ENCODE measurements around the gene ADARB1.
"Not testable (repeated sequence)": the region's sequence is repeated elsewhere in the genome, so short reads cannot be mapped to it uniquely, and the experiment has no call there.

The ADARB1 gene, protein sequence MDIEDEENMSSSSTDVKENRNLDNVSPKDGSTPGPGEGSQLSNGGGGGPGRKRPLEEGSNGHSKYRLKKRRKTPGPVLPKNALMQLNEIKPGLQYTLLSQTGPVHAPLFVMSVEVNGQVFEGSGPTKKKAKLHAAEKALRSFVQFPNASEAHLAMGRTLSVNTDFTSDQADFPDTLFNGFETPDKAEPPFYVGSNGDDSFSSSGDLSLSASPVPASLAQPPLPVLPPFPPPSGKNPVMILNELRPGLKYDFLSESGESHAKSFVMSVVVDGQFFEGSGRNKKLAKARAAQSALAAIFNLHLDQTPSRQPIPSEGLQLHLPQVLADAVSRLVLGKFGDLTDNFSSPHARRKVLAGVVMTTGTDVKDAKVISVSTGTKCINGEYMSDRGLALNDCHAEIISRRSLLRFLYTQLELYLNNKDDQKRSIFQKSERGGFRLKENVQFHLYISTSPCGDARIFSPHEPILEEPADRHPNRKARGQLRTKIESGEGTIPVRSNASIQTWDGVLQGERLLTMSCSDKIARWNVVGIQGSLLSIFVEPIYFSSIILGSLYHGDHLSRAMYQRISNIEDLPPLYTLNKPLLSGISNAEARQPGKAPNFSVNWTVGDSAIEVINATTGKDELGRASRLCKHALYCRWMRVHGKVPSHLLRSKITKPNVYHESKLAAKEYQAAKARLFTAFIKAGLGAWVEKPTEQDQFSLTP

DNA sequence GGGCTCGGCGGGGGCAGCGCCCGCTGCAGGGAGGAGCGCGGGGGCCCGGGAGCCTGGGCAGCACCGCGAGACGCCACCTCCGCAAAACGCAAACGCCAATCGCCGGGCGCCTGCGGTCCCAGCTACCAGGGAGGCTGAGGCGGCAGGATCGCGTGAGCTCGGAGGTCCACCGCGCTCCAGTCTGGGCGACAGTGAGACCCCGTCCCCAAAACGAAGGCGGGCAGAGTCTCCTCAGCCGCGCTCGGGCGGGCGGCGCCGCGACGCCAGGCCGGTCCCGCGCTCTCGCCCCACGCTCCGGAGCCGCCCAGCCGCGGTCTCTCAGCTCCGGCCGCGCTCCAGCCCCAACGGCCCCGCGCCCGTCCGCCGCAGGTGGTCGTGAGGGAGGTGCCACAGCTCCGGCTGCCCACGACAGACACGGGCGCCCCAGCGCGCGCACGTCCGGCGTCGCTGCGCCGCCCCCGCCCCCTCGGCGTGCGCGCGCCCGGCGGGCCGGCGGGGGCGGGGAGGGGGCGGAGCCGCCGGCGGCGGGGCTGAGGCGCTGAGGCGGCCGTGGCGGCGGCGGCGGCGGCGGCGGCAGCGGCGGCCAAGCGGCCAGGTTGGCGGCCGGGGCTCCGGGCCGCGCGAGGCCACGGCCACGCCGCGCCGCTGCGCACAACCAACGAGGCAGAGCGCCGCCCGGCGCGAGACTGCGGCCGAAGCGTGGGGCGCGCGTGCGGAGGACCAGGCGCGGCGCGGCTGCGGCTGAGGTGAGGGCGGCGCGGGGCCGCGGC is at the start of gene ADARB1:
Gene ADARB1 (plus strand): TSS at position 533 of the 770 bp plus-strand sequence. CDS start 97,077 bp downstream, outside the sequence.
- intact Hi-C loops (cut with DNase I): no loop called here
- DNase-seq: peak in 40 of 42 donors; percentile 43 to 84 (median 69)

DNA sequence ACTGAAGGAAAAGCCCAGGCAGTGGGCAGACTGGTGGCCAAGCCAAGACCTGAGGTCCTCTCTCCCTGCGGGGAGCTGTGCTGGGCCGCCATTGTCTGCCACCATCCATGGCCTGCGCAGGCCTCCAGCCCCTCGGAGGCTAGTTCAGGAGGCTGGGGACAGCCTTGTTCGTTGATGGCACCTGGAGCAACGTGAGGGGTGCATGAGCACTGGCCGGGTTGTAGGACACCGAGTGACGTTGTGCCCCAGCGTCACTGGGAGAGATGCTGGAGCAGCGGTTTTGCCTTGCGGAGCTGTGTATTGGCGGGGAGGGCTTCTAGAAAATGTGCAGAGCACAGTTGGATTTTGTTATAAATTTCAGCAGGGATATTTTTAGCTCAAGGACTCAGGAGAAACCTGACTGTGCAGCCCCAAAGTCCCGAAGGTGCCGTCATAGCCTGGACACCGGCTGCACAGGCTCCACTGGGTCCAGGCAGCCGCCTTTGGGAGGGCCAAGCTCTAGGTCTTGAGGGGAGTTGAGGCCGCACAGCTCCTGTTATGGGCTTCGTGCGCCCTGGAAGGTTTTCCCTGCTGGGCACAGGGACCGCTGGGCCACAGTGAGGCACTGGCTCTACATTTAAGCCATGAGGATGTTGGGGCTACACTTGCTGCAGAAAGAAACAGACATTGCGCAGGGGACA is 48.2 kb upstream of the ADARB1 start:
- intact Hi-C loops (cut with DNase I): no loop called here
- peak in 3 of 42 donors; percentile 7 to 20 (median 11) for DNase-seq

DNA sequence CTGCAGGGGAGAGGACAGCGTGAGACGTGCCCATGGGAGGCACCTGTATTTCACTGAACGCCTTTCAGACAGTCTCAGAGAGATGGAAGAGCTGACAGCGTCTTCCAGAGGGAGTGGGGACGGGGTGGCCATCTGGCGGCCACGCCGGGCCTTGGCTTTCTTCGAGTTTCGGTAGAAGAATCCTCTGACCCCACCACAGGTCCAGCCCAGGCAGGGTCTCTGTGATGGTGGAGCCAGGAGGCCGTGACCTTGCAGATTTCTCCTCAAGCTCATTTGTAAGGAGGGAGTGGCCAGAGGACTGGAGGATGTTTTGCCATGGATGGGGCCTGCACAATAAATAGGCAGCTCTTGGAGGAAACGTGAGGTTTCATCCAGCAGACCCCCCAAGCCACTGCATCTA is 47.6 kb upstream of the ADARB1 start:
- intact Hi-C loops (cut with DNase I): no loop called here

DNA sequence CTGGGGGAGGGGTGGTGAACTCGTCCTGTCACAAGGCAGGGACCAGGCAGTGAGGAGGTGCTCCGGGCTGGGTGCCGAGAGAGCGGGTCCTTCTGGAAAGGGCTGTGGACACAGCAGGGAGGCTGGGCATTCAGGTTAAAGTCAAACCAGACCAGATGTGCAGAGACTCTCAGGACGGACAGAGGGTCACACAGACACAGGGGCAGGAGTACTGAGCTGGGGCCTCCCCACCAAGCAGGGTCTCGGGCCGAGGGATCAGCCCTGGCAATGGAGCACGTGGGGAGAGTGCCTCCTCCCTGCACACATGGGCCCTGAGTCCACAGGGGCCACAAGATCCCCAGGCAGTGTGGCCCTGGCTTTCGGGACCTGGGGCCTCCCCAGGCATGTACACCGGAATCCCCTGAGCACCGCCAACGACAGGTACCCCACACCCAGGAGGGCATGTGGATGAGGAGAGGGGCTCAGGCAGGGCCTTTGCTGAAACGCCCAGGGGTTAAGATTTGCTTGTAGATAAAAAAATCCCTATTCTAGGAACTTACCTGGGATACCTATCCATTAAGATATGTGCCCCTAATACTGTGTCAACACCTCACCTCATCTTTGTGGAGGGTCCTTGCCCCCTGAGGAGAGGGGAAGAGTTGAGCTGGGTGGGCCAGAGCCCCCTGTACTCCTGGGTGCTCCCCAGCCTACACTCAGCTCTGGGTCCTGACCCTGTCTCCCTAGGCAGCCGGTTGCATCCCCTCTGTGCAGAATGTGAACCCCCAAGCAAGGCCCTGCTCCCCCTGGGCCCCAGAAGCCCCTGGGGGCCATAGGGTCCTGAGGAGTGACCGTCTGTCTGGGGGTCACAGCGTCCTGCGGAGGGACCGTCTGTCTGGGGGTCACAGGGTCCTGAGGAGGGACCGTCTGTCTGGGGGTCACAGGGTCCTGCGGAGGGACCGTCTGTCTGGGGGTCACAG is 46.9 kb upstream of the ADARB1 start:
- DNase-seq: peak in 5 of 42 donors; percentile 4 to 18 (median 7)
- intact Hi-C loops (cut with DNase I): no loop called here

More for the DNA sequence above, 47.6 kb upstream of the ADARB1 start:
- peak in 3 of 42 donors; percentile 7 to 17 (median 7) for DNase-seq

DNA sequence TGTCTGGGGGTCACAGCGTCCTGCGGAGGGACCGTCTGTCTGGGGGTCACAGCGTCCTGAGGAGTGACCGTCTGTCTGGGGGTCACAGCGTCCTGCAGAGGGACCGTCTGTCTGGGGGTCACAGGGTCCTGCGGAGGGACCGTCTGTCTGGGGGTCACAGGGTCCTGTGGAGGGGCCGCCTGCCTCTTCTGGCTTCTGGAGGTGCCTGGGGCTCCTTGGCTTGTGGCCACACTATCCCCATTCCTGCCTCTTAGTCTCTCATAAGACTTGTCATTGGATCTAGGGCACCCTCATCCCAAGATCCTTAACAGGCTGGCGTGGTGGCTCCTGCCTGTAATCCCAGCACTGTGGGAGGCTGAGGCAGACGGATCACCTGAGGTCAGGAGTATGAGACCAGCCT is 45.7 kb upstream of the ADARB1 start:
- DNase-seq: peak in 1 of 42 donors; percentile 1
- intact Hi-C loops (cut with DNase I): not testable (repeated sequence)

DNA sequence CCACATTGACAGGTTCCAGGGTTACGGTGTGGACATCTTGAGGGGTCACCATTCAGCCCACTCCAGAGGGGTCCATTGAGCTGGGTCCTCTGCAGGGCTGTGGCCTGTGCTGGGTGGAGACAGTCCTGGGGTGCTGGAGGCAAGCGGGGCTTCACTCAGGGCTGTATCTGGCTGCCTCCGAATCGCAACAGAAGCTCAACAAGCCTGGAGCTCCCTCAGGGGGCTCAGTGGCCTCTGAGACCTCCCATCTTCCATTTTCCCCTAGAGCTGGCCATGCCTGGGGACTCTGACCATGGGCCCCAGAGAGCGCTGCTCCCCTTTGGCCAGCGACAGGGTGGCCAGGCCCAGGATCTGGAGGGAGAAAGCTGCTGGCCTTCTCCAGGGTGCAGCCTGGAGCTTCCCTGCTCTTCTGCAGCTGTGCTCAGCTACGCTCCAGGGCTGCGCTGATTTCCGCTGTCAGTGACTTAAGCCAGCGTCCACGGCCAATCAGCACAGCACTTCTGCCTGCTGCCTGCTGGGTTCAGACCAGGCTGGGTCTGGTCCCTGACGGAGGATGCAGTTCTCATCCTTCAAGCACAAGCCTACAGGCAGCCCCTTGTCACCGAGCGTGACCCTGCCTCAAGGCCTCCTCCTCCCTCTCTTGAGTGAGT is 45.0 kb upstream of the ADARB1 start:
- peak in 8 of 42 donors; percentile 7 to 52 (median 29) for DNase-seq

DNA sequence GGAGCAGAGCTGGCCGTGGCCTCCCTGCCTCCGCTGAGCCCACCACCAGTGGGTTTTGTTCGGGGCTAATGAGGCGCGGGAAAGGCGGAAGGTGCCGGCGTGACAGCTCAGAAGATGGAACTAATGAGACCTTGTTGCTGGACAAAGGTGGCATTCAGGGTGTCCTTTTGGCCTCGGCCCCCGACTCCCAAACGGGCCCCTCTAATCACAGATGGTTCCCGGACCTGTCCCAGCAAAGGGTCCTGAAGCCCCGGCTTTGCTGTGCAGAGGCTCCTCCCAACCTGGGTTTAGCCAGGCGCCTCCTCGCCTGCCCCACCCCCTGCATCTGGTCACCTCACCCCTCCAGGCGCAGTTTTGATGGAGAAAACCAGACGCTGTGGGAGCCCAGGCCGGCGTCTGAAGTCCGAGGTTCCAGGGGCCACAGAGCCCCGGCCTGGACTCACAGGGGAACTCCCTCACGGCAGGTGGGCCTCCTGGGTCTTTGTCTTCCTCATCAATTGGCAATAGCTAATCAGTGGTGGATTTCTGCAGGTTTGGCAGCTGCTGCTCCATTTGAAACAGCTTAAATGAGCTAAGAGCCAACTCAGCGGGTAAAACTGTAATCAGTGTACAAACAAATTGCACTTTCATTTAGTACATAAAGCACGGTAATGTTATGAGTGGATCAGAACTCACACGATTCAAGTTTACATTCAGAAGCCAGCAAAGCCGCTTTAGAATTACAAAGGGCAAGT is 44.3 kb upstream of the ADARB1 start:
- peak in 4 of 42 donors; percentile 1 to 24 (median 16) for DNase-seq

More for the DNA sequence above, 45.0 kb upstream of the ADARB1 start:
- intact Hi-C loops (cut with DNase I): no loop called here

DNA sequence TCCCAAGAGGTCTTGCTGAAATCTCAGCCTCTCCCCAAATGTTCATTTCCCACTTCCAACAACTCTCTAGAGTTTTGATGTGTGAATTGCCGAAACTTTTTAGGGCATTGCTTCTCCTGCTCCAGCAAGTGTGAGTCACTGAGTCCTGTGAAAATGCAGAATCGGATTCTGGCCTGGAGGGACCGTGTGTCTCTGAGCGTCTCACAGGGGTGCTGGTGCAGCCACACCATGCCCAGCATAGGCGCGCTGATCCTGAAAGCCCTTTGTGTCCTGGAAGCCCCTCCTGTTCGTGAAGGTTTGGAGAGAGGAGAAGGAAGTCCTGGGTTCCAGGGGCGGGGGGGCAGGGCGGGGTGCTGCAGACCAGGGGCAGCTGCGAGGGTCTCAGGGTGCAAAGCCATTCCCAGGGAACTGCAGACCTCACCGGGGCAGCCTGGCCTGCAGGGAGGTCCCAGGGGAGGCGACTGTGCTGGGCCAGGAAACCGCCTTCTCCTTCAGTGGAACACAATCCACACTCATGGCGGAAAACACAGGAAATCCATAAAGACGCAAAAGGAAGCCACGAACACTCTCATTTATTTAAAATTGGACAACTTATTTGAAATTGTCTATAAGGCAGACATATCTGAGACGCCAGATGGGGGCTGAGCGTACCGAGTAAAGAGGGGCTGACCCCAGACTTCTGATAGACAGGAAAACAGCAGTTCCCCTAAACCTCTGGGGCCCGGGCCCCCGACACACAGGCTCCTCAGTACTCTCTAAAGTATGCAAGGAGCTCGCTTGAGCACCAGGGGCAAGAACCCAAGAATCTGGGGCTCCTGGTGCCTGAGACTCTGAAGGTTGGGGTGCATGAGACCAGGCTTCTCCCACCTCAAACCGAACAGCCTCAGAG is 43.5 kb upstream of the ADARB1 start:
- peak in 4 of 42 donors; percentile 1 to 22 (median 10) for DNase-seq
- intact Hi-C loops (cut with DNase I): no loop called here

More for the DNA sequence above, 44.3 kb upstream of the ADARB1 start:
- intact Hi-C loops (cut with DNase I): no loop called here

DNA sequence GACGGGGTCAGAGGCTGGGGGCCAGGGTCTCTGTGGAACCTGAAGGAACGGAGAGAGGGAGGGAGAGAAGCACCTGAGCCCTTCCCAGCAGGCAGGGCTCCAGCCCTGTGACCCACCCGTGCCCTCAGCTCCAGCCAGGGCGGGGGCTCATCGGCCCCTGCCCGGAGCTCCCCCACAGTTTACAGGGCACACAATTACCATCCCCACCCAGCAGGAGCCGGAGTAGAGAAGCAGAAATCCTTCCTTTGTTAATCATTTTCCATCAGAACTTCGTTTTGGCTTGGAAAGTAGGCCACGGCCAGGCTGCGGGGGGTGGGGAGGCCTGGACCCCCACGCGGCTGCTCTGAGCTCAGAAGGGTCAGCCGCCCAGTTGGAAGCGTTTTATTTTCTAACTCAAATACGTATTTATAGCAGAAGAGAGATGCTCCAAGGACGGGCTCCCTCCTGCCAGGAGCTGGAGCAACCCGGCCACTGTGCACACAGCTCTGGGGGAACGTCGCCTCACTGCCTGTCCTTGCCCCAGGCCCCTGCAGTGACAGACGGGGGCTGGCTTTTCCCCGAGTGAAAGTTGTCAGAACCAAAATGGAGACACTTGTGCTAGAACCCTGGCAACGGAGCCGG is 42.7 kb upstream of the ADARB1 start:
- intact Hi-C loops (cut with DNase I): no loop called here
- DNase-seq: peak in 4 of 42 donors; percentile 1 to 19 (median 14)

DNA sequence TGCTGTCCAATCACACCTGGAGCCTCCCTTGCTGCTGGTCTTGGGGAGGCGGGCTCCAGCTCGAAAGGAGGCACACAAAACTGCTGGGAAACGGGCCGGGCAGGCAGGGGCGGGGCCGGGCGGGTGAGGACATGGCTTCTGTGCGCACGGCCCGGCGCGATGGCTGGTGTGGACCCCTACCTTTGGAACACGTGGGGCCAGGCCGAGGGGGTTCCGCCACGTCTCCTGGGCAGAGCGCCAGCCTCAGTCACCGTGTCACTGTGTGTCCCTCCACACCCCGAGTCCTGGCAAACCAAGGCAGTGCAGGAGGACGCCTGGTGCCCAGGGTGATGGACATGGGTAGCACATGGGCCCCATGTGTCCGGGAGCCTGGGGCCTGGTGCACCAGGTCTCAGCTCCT is 42.0 kb upstream of the ADARB1 start:
- intact Hi-C loops (cut with DNase I): no loop called here
- DNase-seq: peak in 3 of 42 donors; percentile 8 to 23 (median 14)

DNA sequence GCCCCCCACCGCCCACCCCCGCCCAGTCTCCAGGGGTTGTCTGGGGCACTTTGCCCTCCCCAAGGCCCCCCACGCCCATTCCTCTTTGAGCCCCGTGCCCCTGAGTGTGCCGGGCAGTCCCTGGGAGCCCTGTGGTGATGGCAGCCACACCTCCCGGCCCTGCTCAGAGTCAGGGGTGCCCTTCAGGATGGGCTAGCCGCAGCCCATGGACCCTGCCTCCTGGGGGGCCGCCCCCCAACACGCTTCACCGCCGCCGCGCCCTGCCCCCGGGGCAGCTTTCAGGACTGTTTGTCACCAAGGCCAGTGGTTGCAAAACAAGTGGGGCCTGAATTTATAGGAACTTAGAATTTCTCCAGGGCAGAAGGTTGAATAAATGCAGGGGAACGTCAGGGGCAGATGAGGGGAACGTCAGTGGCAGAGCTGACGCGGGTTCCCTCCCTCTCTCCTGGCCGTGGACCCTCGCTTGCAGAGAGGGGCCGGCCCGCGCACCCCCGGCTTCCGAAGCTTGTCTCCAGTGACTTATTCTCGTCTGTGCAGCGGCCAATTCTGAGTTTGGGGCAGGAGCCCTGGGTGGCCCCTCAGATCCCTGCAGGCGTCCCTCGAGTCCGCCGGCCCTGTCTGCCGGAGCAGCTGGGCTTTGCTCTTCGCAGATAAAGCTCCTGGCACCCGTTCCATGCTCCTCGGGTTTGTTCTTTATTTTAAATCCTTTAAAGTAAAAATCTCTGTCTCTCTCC is 41.2 kb upstream of the ADARB1 start:
- peak in 4 of 42 donors; percentile 4 to 23 (median 12) for DNase-seq
- intact Hi-C loops (cut with DNase I): no loop called here

DNA sequence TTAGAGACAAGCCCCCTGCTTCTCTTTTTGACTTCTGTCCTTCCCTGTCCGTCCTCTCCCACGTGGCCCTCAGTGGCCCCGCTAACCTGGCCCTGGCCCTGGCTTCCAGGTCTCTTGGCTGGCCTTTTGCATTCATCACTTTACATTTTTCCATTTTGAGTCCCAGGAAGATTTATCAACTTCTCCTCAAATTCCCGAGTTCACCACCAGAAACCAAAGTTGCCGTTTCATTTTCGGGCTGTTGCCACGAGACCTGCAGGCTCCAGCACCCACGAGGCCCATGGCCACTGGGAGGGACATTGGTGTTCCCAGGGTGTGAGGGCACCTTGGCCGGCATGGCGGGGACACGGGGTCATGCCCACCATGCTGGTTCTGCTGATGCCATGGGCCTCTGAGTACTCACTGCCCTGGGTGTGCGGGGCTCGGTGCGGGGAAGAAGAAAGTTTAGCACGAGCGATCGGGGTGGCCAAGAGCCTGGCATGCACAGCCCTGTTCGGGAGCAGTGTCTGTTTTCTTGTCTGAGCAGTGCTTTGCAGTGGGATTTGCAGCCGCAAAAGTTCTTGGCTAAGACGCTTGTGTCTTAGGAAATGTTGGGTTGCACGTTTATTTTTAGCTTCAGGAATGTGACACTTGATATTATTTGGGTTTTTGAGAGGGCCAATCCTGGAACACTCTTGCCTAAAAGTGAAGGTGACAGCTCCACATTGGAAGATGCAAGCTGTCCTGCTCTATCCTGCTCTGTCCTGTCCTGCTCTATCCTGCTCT is 40.4 kb upstream of the ADARB1 start:
- peak in 3 of 42 donors; percentile 8 to 26 (median 13) for DNase-seq
- intact Hi-C loops (cut with DNase I): no loop called here
